ENCODE data around the gene EGFR.

GRCh38 chr7:55019691-55020465 lies 1.1 kb downstream of the EGFR start:
- TF ChIP-seq, protein P1, sequence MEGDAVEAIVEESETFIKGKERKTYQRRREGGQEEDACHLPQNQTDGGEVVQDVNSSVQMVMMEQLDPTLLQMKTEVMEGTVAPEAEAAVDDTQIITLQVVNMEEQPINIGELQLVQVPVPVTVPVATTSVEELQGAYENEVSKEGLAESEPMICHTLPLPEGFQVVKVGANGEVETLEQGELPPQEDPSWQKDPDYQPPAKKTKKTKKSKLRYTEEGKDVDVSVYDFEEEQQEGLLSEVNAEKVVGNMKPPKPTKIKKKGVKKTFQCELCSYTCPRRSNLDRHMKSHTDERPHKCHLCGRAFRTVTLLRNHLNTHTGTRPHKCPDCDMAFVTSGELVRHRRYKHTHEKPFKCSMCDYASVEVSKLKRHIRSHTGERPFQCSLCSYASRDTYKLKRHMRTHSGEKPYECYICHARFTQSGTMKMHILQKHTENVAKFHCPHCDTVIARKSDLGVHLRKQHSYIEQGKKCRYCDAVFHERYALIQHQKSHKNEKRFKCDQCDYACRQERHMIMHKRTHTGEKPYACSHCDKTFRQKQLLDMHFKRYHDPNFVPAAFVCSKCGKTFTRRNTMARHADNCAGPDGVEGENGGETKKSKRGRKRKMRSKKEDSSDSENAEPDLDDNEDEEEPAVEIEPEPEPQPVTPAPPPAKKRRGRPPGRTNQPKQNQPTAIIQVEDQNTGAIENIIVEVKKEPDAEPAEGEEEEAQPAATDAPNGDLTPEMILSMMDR (IDR thresholded peaks at IDR 0.05; ENCODE audit: low read depth, low read length), result no peak
- TF ChIP-seq POLR2A (IDR thresholded peaks at IDR 0.05; ENCODE audit: extremely low read depth, insufficient read length), result no peak
- TF ChIP-seq, protein P2, sequence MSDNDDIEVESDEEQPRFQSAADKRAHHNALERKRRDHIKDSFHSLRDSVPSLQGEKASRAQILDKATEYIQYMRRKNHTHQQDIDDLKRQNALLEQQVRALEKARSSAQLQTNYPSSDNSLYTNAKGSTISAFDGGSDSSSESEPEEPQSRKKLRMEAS (IDR thresholded peaks at IDR 0.05; ENCODE audit: low read depth, low read length), result no peak
- TF ChIP-seq MYC (IDR thresholded peaks at IDR 0.05; ENCODE audit: low read depth, low read length), result no peak
